ENCODE results near the gene RAB30. TPM values are rescaled to one million over a fixed set of nuclear protein-coding genes. Genes with fewer than 3 reads are reported as not detected.
A peak's percentile ranks its signal among the peaks of the same experiment; 100 is the strongest.

RAB30 gene, protein sequence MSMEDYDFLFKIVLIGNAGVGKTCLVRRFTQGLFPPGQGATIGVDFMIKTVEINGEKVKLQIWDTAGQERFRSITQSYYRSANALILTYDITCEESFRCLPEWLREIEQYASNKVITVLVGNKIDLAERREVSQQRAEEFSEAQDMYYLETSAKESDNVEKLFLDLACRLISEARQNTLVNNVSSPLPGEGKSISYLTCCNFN
- total RNA-seq: 14.8 and 20.1 TPM in 2 replicates

GRCh38 chr11:83071567-83072349 lies at the start of gene RAB30:
RAB30 (minus strand) TSS chr11:83071897; CDS start chr11:82997316, 74,581 bp downstream.
- peak; percentile 100 for DNase-seq (ENCODE audit: low read depth, low spot score)

DNA sequence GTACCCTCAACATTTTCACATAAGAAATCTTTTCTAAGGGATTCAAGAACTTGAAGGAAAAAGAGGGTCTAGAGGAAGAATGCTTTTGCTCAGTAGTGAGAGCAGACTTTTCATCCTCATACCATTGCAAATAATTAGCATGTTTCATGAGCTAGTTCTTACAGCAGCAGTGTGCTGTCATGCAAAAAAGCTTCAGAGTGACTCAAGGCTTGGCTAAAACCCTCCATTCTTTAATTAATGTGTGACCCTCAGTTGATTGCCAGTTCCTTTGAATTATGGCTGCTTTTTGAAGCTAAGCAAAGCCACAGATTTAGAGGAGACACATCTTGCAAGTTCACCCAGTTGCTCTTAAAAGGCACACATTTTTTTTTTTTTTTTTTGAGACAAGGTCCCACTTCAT lies 48.6 kb upstream of the RAB30 start:
- no peak for DNase-seq (ENCODE audit: low read depth, low spot score)

DNA sequence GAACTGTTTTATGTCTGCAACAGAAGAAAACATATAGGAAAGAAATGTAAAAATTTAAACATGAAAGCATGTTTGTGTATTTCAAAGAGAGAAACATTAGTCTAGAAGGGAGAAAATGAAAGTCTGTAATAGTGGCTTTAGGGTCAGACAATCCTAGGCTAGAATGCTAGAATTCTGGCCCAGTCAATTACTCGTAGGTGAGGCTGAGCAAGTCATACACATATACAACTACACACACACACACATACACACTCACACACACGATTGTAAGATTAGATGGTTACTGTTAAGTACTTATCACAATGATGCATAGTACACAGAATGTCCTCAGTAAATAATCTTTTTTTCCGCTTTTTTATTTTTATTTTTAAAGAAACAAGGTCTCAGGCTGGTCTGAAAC lies 47.5 kb upstream of the RAB30 start:
- no peak for DNase-seq (ENCODE audit: low read depth, low spot score)

DNA sequence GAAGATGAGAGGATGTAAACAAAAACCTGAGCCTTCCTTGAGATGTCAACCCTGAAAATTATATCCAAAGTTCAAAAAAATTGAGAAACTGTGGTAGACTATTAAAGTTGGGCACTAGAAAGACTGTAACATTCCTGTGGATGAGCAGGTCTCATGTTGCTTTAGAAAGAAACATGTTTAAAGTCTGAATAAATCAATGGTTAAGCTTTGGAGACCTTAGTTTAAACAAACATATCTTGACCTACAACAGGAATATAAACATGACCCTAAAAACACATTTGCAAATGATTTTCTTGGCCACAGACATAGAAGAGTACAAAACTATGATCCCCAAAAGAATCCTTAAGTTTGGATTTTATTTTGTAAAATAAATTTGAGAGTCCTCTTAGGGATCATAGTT lies 47.1 kb upstream of the RAB30 start:
- no peak for DNase-seq (ENCODE audit: low read depth, low spot score)

GRCh38 chr11:83116015-83116641 lies 44.4 kb upstream of the RAB30 start:
- no peak for DNase-seq (ENCODE audit: low read depth, low spot score)

DNA sequence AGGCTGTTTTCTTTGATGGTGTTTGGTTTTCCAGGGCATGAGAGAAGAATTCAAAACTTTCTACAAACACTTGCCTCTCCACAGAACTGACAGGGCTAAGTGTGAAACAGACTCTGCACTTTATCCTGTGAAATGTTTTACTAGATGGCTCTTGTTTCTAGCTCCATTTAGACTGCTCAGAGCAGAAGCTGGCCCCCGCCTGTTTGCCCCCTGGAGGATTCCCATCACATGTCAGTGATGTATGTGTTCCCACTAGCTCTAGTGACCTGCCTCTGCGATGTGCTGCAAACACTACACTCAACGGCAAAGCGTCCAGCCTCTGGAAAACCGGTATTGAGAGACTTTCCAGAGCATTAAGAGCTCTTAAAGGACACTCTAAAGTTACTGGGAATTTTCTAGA lies 43.9 kb upstream of the RAB30 start:
- DNase-seq (ENCODE audit: low read depth, low spot score): no peak

DNA sequence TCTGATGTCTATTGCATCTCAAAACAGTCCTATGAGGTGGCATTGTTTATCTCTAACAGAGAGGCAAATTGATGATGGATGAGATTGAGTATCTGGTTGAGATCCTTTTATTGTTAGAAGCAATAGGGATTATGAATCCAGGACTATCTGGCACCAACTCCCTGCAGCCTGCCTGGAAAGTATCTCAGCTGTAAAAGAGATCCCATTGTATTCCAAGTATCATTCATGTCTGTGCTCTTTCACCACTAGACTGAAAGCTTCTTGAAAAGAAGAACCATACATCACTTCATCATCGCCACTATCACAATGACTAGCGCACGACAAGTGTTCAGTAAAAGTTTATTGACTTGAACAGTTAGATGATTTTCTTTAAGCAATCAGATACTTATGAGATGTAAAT lies 43.3 kb upstream of the RAB30 start:
- no peak for DNase-seq (ENCODE audit: low read depth, low spot score)

DNA sequence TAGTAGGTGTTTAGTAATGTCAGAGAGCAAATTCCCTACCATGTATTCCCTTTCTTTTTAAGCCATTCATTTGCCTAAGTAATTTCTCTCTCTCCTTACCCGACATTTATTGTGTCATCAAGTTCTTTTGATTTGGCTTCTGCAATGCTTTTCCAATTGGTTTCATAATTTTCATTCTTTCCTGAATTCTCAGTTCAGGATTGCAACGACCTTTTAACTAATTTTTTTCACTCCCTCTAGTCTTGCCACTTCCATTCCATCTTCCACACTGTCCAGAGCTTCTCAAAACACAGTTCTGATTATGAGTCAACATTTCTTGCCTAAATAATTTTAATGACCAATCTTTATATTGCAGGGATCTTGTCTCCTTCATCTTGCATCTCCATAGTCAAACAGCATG lies 41.2 kb upstream of the RAB30 start:
- DNase-seq (ENCODE audit: low read depth, low spot score): no peak

DNA sequence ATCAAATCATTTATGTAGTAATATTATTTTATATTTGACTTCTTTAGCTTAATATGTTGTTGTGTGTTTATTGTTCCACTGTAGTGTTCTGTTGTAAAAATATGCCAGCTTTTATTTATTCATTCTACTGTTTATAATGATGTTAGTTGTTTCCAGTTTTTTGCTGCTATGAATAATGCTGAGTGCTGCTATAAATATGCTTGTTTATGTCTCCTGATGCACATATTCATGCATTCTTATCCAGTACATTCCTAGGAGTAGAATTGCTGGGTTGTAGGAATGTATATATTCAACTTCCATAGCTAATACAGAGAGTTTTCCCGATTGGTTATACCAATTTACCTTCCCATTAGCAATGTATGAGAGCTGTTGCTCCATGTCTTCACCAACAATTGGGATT lies 33.5 kb upstream of the RAB30 start:
- DNase-seq (ENCODE audit: low read depth, low spot score): no peak

DNA sequence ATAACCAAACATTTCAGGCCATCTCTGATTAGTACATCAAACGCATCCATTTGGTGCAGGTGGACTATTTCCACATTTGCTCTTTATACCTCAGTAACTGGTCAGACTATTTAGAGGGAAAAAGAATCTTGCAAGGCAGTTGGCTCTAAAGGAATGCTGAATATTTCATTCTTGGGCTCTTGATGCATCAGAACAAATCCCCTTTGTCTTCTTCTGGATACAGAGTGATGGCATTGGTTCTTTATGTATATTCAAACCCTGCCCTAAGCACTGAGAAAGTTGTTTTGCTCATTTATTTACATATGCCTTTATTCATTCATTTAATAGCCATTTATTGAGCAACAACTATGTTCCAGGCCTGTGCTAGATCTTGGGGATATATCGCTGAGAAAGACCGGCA lies 31.1 kb upstream of the RAB30 start:
- no peak for DNase-seq (ENCODE audit: low read depth, low spot score)

DNA sequence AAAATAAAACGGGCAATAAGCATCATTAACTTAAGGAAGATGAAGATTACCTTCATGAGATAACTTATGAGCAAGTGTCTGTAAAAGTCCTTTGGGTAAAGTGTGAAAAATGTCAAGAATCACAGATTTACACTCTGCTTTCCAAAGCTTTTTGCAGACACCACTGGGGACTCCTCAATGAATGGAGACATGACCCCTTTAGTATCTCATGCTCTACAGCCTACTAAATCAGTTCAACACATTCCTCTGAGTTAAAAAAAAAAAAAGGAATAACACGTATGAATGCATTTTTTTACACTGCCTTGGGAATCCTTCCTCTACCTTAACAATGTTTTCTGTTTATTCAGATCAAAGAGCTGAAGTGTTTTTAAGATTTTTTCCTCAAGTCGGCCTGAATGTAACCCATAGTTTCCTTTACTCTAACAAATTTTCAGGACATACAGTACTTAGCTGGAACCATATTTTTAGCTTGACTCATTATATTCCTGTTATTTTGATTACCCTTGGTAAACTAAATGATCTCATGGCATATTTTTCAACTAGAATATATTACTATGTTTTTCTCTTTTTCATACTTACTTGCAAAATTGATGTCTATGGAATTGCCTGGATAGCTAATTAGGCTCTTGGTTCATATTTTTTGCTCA lies 25.9 kb upstream of the RAB30 start:
- DNase-seq (ENCODE audit: low read depth, low spot score): no peak

DNA sequence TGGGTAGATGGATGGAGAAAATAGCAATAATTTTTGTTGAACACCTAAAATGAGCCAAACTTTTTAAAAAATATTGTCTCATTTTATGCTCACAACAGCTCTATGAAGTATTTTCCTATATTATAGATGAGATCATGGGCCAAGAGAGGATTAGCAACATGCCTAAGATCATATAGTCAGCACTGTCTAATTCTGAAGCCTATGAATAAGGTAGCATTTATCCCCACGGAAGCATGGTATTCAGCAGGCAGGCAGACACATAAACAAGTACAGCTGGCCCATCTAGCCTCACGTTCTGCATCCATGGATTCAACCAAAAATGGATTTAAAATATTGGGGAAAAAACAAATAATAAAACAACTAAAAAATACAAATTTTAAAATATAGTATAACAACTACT lies 21.9 kb upstream of the RAB30 start:
- no peak for DNase-seq (ENCODE audit: low read depth, low spot score)

DNA sequence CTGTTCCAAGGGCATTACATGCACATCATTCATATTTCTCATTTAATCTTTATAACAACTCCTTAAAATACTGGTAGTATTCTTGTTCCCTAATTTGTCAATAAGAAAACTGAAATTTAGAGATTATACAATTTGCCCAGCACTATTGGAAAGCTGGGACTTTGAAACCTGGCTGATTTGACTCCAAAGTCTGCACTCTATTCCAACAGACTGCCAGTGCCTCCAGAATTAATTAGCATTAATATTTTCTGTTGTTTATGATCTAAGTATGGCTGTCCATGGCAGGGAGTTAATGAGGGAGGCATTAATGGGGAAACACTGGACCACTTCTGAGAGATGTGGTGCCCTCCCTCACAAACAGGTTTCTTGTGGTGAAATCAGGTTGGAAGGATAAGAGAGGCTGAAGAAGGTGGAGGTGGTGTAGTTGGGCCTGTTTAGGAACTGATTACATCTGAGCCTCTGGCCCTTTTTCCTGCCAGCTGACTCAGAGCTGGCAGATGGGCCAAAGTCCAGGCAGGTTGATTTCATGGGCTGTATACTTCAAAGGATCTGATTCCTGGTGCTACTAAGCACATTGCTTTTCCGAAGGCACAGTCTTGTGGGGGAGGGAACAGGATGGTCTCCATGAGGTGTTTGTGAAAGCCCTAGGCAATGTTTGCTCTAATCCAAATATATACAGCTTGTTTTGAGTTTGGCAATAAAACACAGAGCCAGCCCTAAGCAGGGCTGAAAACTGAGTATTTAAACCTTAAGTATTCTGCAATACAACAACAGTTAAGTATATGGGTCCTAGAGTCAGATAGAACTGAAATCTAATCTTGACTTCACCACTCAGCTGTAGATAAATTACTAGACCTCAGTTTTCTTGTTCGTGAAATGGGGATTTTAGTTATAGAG lies 21.0 kb upstream of the RAB30 start:
- DNase-seq (ENCODE audit: low read depth, low spot score): no peak

DNA sequence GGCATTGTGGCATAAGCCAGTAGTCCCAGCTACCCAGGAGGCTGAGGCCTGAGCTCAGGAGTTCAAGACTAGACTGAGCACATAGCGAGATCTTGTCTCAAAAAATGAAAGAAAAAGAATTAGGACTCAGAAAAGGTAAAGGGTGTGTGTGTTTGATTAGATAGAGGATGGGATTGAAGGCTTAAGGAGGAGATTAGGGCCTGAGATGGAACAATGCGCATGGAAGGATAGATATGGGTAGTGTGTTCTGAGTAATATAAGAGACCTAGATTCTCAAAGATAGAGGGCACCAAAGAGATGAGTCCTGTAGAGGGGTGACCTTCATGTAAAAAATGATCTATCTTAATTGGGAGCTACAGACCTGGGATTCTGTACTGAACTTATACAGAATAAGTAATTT lies 17.3 kb upstream of the RAB30 start:
- DNase-seq (ENCODE audit: low read depth, low spot score): no peak

GRCh38 chr11:83087035-83087434 lies 15.3 kb upstream of the RAB30 start:
- DNase-seq (ENCODE audit: low read depth, low spot score): no peak

- no peak for DNase-seq (ENCODE audit: low read depth, low spot score)
Measured at GRCh38 chr11:83079820-83080219, 8.1 kb upstream of the RAB30 start.

- DNase-seq (ENCODE audit: low read depth, low spot score): no peak
Measured at GRCh38 chr11:83078269-83078668, 6.6 kb upstream of the RAB30 start.

DNA sequence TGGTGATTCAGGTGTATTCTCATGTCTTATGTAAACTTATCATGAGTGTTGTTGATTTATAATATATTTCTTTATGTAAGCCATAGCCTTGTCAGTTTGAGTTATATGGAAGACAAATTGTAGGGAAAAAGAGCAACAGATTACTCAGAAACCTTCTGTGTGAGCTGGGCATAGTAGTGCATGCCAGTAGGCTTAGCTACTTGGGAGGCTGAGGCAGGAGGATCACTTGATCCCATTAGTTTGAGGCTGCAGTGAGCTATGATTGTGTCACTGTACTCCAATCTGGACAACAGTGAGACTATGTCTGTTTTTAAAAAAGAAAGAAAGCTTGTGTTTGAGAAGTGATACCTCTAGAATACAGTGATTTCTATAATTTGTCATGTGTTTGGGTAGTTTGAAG lies 2.2 kb upstream of the RAB30 start:
- no peak for DNase-seq (ENCODE audit: low read depth, low spot score)

GRCh38 chr11:83073258-83073657 lies 1.6 kb upstream of the RAB30 start:
- DNase-seq (ENCODE audit: low read depth, low spot score): no peak

DNA sequence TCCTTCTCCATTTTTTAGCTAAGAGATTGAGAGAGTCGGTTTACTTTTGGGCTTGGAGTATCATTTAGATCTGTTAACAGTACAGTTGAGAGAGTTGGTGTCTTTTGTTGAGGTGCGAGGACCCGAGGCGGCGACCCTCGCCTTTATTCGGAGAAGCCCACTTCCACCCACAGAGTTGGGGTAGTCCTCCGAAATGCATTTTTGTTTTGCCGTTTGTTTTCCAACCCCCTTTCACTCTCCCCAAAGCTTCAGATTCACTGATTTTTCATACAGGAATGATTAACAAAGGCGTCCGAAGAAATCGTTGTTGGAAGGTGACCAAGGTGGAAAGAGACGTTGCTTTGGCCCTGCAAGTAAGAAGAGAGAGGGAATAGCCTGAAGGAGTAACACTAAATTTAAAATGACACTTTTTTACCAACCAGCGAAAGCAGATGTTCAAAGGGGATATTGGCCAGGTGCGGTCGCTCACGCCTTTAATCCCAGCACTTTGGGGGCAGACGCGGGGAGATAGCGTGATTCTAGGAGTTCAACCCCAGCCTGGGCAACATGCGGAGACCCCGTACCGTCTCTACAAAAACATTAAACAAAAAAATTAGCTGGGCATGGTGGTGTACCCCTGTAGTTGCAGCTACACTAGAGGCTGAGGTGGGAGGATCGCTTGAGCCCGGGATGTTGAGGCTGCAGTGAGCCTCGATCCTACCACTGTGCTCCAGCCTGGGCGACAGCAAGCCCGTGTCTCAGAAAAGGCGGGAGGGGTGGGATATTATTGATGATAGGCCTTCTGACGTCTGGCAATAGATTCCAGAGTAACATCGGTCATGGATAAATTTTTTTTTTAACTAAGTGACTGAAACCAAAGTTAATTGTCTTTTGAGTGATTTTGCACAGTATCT lies 899 bp upstream of the RAB30 start:
- DNase-seq (ENCODE audit: low read depth, low spot score): no peak
